ENCODE results near the gene SAG.

SAG gene

DNA sequence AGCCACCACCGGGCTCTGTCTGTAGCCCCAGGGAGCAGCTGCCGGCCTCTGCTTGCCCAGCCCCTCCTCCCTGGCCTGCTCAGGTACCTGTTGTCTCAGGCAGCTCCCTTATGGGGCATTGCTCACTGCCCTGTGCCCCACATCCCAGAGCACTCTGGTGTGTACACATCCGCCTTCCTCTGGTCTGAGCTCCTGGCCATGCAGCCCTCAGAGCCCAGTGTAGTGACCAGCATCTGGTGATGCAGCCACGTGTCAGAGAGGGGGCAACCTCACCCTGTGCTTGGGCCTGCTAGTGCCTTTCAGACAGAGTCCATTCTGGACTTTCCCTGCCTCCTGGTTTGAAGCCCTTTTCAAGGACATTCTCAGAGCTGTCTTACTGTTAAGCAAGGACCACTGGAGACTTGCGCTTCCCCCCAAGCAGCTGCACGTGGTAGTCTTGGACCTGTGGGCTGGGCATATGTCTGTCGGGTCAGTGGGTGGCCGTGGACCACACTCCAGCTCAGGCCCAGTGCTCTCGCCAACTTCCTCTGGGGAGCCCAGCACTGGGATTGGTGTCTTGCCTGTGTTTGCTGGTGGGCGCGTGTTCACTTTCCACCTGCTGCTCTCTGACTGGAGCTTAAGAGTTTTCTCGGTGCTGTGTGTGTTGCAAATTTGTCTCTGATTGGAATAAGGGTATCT lies 77.3 kb downstream of the SAG start:
- no peak for DNase-seq

DNA sequence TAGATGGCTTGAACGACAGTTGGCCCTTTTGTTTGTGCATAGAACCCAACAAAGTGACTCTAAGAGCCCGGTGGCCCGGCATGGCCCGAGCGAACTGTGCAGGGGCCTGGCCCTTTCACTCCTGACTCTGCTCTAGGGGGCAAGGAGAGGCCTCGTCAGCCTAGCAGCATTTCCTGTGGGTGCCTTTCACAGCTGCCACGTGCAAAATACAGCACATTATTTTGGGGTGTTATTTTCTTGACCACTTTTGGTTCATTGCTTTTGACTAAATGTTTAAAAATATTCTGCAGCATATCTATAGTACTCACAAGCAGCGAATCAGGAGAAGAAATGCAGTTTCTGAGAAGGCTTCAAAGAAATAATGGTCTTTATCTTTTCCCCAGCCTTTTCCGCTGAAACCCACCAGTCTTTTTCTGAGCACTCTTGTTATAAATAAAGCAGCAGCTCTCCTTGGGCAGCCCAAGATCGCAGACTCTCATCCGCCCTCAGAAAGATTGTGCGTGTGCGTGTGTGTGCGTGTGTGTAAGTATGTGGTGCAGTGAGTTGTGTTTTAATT lies 78.0 kb downstream of the SAG start:
- no peak for DNase-seq

DNA sequence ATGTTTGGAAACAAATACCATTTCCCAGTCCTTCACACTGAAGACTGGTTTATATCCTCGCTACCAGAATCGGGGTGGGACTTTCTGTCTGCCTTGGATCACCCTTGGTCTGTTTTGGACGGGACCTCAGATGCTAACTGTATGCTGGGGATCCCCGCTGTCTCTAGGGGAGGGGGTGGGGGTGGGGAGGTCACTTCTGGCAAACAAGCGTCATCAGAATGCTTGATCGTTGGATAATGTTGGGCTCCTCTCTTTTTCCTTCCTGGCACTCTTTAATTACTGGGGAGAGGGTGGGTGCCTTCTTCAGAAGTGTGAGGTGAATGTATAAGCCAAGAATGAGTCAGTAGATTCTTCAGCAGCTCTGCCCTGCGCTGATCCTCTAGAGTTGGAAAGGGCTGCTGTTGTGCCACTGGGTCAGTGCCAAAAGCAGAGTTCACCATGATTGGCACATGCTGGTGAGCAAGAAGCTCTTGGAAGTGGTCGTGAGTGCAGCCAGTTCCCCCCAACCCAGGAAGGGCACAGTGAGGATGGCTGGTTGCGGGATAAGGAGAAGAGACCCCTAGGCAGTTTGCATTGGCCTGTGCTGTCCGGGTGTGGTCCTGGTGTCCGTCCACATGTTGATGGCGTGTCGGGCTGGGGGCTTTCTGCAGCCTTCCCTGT lies 78.9 kb downstream of the SAG start:
- peak in 1 of 2 experiments; percentile 36 for DNase-seq

DNA sequence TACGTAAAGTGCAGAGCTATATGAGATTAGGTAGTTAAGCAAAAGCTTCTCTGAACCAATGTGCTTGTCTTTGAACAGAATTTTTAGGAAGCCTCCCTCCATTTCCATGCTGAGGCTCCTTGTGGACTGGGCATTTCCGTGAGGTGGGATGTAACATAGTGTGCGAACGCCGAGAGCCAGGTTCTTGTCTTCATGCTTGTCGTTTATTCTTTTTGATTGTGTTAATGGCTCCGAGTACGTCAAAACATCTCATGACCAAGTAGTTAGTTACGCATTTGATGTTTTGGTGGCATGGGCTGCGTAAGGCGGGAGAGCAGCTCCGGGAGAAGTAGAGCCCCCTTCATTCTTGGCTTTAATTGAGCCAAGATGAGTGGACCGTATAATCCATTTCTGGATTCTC lies 79.6 kb downstream of the SAG start:
- DNase-seq: no peak

GRCh38 chr2:233387667-233388528 lies 80.3 kb downstream of the SAG start:
- peak; percentile 84 to 94 for DNase-seq

- DNase-seq: no peak
Observed at GRCh38 chr2:233389601-233390125, 82.0 kb downstream of the SAG start.

GRCh38 chr2:233395687-233396086 lies 88.1 kb downstream of the SAG start:
- no peak for DNase-seq

Measured in NCI-H446 (cell line).